ENCODE data around the gene TMEM17.

The TMEM17 gene

DNA sequence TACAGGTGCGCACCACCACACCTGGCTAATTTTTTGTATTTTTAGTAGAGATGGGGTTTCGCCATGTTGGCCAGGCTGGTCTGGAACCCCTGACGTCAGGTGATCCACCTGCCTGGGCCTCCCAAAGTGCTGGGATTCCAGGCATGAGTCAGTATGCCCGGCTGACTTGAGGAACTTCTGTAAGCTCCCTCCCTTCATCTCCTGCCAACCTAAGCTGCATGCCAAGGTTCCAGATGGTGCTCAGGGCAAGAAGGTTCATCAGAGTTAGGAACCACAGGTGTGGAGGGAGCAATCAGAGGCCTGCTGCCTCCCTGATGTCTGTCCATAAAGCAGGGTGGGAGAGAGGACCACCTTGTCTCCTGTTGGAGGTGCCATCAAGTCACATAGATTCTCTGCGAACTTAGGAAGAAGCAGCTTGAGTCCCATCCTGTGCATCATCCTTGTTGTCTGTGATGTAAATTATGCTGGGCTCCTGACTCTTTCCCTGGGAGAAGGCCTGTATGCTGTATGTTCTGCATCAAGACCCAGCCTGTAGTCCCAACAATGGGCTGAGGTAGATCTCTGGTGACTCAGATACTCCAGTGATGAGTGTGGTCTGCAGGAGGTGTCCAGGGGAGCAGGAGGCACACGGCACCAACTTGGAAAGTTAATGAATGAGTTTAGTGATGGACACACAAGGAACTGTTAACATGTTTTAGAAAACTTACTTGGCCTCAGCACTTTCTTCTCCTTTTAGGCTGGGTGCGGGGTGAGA, 53.1 kb downstream of the TMEM17 start:
- no peak for DNase-seq

DNA sequence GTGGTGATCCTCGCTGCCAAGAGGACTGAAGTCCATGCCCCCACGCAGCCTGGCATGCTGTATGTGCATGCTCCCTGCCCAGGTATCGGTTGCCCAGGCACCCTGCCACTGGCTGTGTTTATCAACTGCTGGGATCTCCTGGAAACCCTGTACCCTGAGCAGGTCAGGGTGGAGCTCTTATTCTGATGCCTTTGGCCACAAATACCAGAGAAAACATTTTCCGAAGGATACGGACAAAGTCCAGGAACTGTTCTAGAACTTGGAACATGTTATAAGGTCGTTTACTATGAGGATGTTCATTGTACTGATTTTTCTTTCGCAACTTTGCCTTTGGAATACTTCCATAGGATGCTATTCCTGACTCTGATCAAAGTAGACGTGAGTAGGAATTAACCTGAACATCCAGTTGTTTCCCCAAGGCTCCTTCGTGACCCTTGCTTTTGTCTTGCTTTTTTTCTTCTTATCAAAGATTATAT, 55.2 kb downstream of the TMEM17 start:
- no peak for DNase-seq
